NCI-H524 treated with DMSO at 0.1 percent for 48 hours (cell line): ENCODE results near the gene JUND.

Source experiments
- DNase-seq: peaks from one replicate; lab custom pipeline; 2025; lab: John Stamatoyannopoulos, UW

Gene JUND

GRCh38 chr19:18308051-18308947, 26.9 kb upstream of the JUND start:
- no peak for DNase-seq

GRCh38 chr19:18307271-18307681, 25.9 kb upstream of the JUND start:
- no peak for DNase-seq

GRCh38 chr19:18306888-18307260, 25.5 kb upstream of the JUND start:
- no peak for DNase-seq

GRCh38 chr19:18306209-18306887, 24.9 kb upstream of the JUND start:
- no peak for DNase-seq

- no peak for DNase-seq
Observed at GRCh38 chr19:18304458-18305310, 23.3 kb upstream of the JUND start.

- no peak for DNase-seq
Observed at GRCh38 chr19:18304208-18304457, 22.7 kb upstream of the JUND start.

- DNase-seq = no peak
Observed at GRCh38 chr19:18301718-18302111, 20.3 kb upstream of the JUND start.

- no peak for DNase-seq
Observed at GRCh38 chr19:18300930-18301717, 19.7 kb upstream of the JUND start.

- no peak for DNase-seq
Observed at GRCh38 chr19:18299654-18300053, 18.2 kb upstream of the JUND start.

- no peak for DNase-seq
Observed at GRCh38 chr19:18298601-18299000, 17.2 kb upstream of the JUND start.

GRCh38 chr19:18297308-18297707, 15.9 kb upstream of the JUND start:
- no peak for DNase-seq

- no peak for DNase-seq
Observed at GRCh38 chr19:18295034-18295451, 13.6 kb upstream of the JUND start.

GRCh38 chr19:18294467-18294864, 13.0 kb upstream of the JUND start:
- DNase-seq = no peak

GRCh38 chr19:18293642-18294466, 12.4 kb upstream of the JUND start:
- DNase-seq = no peak

- no peak for DNase-seq
Observed at GRCh38 chr19:18292810-18293641, 11.6 kb upstream of the JUND start.

- DNase-seq = no peak
Observed at GRCh38 chr19:18292462-18292809, 11.0 kb upstream of the JUND start.

- no peak for DNase-seq
Observed at GRCh38 chr19:18291590-18292461, 10.4 kb upstream of the JUND start.

GRCh38 chr19:18291019-18291524, 9.7 kb upstream of the JUND start:
- no peak for DNase-seq
